ENCODE results near the gene USP37.

USP37 gene

GRCh38 chr2:218402491-218402901 is 165.7 kb downstream of the USP37 start:
- H3K27ac ChIP-seq = peak overlapping the region; percentile 100
- TF ChIP-seq ZFX (IDR thresholded peaks at IDR 0.05; ENCODE audit: borderline replicate concordance) = no peak
- TF ChIP-seq CTCF (IDR thresholded peaks at IDR 0.05) = no peak

- peak overlapping the region; percentile 100 for H3K27ac ChIP-seq
- TF ChIP-seq CTCF (IDR thresholded peaks at IDR 0.05) = no peak
- TF ChIP-seq ZFX (IDR thresholded peaks at IDR 0.05; ENCODE audit: borderline replicate concordance) = no peak
These were observed 166.3 kb downstream of the USP37 start for GRCh38 chr2:218401890-218402289.

- no peak for TF ChIP-seq ZFX (IDR thresholded peaks at IDR 0.05; ENCODE audit: borderline replicate concordance)
- TF ChIP-seq CTCF (IDR thresholded peaks at IDR 0.05) = no peak
- H3K27ac ChIP-seq = peak overlapping the region; percentile 100
These were observed 166.9 kb downstream of the USP37 start for GRCh38 chr2:218400930-218401881.
